Panc1 (cell line): Measurements from ENCODE around the gene ACLY. TPM values are rescaled to one million over a fixed set of nuclear protein-coding genes. Genes with fewer than 3 reads are reported as not detected.

ENCODE experiments used
- ATAC-seq: fragments of 200-7000 bp; cut with Tn5 transposase; 2 replicates; pipeline ENCODE4 v1.9.1; 2020; ENCODE audit warnings: mild to moderate bottlenecking, moderate library complexity
- BruUV-seq: library from RNA; stranded (reverse); fragments of 400-500 nt; replicated peaks from 2 replicates; lab custom pipeline; 2021; lab: Mats Ljungman, UMichigan
- CTCF ChIA-PET: fragments of 300-600 bp; sonication (Branson Sonifier 250); formaldehyde crosslinking; loops from one replicate; lab custom pipeline; 2022; ENCODE audit warnings: antibody characterized with exemption; lab: Charles Lee
- POLR2A ChIA-PET: fragments of 300-600 bp; sonication (Branson Sonifier 250); formaldehyde crosslinking; loops from one replicate; lab custom pipeline; 2022; ENCODE audit warnings: antibody characterized with exemption; lab: Charles Lee
- DNase-seq: peaks from one replicate; pipeline ENCODE4 v3.0.0-alpha.2; 2010; ENCODE audit warnings: low read depth, low spot score
- H3K27ac ChIP-seq: 2 replicates; pipeline ENCODE4 v1.5.1; 2011; ENCODE audit warnings: mild to moderate bottlenecking, low read length, inconsistent platforms
- H3K27me3 ChIP-seq: fragments of 200-500 bp; sonication (Bioruptor generic); 2 replicates; pipeline ENCODE4 v1.6.0; 2014; ENCODE audit warnings: low read length, inconsistent platforms; ENCODE audit not compliant: control insufficient read depth, insufficient read depth
- H3K36me3 ChIP-seq: fragments of 200-500 bp; sonication (Bioruptor generic); 2 replicates; pipeline ENCODE4 v1.5.1; 2014; ENCODE audit warnings: inconsistent platforms, mild to moderate bottlenecking, low read length, moderate library complexity; ENCODE audit not compliant: control insufficient read depth, insufficient read depth
- H3K4me1 ChIP-seq: 2 replicates; pipeline ENCODE4 v1.5.1; 2011; ENCODE audit warnings: inconsistent platforms, mild to moderate bottlenecking, low read length, moderate library complexity; ENCODE audit not compliant: control insufficient read depth, insufficient read depth
- H3K4me3 ChIP-seq, 2 experiments: 2 replicates each; pipeline ENCODE4 v1.5.1; 2011 to 2012; ENCODE audit warnings: low read depth in 2 of 2, low read length in 2 of 2, mild to moderate bottlenecking in 2 of 2, inconsistent platforms in 1 of 2, moderate library complexity in 1 of 2
- H3K9me3 ChIP-seq: fragments of 200-500 bp; sonication (Bioruptor generic); 2 replicates; pipeline ENCODE4 v1.5.1; 2014; ENCODE audit warnings: low read depth, mild to moderate bottlenecking, inconsistent platforms, low read length, moderate library complexity; ENCODE audit not compliant: control insufficient read depth, insufficient read depth
- CTCF ChIP-seq: fragments of 450-650 bp; IDR thresholded peaks from 2 replicates; pipeline ENCODE4 v1.5.1; 2017; ENCODE audit warnings: mild to moderate bottlenecking
- POLR2AphosphoS5 ChIP-seq: IDR thresholded peaks from 2 replicates; pipeline ENCODE4 v1.6.1; 2012; ENCODE audit warnings: mild to moderate bottlenecking, low read depth, low read length, moderate library complexity
- SIN3A ChIP-seq: IDR thresholded peaks from 2 replicates; pipeline ENCODE4 v1.6.1; 2012; ENCODE audit warnings: low read depth, mild to moderate bottlenecking, low read length, moderate library complexity, borderline replicate concordance; ENCODE audit not compliant: insufficient read depth
- TCF7L2 ChIP-seq: IDR thresholded peaks from 2 replicates; pipeline ENCODE4 v1.6.1; 2011; ENCODE audit warnings: mild to moderate bottlenecking, low read depth, low read length, inconsistent platforms
- in situ Hi-C: cut with HindIII; loops from 2 replicates; pipeline ENCODE4 v1.10.0; 2016; ENCODE audit warnings: low sequenced_read_pairs, low pct_unique_long_range_greater_than_20kb
- intact Hi-C: fragments of 100-400 bp; cut with micrococcal nuclease; formaldehyde crosslinking; loops from one replicate; pipeline ENCODE4 v1.10.0; 2022; ENCODE audit not compliant: unreplicated experiment
- total RNA-seq: library from RNA; stranded (reverse); gene quantifications from one replicate; pipeline ENCODE4 v1.2.1, GENCODE V29; 2021; ENCODE audit not compliant: unreplicated experiment
- TF ChIP-seq, protein P1 (sequence below), 2 experiments: IDR thresholded peaks; 2 replicates each; pipeline ENCODE4 v1.6.1; 2011 to 2012; ENCODE audit warnings: low read depth in 2 of 2, control low read depth in 1 of 2, low read length in 1 of 2, mild to moderate bottlenecking in 1 of 2, moderate library complexity in 1 of 2; ENCODE audit not compliant: insufficient read depth in 1 of 2

Gene ACLY
- total RNA-seq, 1 experiment from 2014 or later: 225 TPM

DNA sequence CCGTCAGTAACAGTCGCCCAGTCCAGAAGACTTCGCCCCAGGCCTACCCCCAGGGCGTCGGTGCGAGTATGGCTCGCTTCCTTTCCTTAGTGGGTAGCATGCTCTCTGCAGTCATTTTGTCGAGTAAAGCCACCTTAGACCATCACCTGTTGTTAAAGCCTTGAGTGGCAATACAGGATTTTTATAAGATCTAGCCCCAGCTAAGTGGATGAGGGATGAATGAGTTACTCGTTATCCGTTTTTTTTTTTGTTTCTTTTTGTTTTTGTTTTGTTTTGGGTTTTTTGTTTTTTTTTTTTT is 53.2 kb downstream of the ACLY start:
- ChIA-PET CTCF (interaction anchor here (0.6 kb wide), 1 partner anchor 32 kb away, joined by 3 read pairs; no protein-coding TSS in a partner anchor), POLR2A (no interaction called here)
- no peak for ATAC-seq
- DNase-seq: no peak
- H3K27me3 ChIP-seq: no peaks in the 10 kb centered on the region
- no peaks in the 10 kb centered on the region for H3K9me3 ChIP-seq
- TF ChIP-seq TCF7L2 (no peak), POLR2AphosphoS5 (peak; percentile 76)
- peak overlapping the region; percentile 46 to 85 for H3K4me3 ChIP-seq
- H3K4me1 ChIP-seq: peaks cover 5% of the 10 kb centered on the region; the same call in 1 of the 2 replicates
- intact Hi-C loops: no loop called here
- no peaks in the 10 kb centered on the region; the same call in none of the 2 replicates for H3K36me3 ChIP-seq
- peak overlapping the region; percentile 58; the same call in 1 of the 2 replicates for H3K27ac ChIP-seq
- no TSS peak for BruUV-seq
- in situ Hi-C loops: no loop called here

GRCh38 chr17:41864836-41865595 is 53.7 kb downstream of the ACLY start, which contains the start of gene KLHL11:
KLHL11 (minus strand) TSS chr17:41865423; CDS start chr17:41865370, 53 bp downstream.
- H3K4me3 ChIP-seq: peak within 1 kb of the TSS; percentile 69 to 85
- H3K27me3 ChIP-seq: no peaks in the 10 kb centered on the region
- peak; percentile 15 for DNase-seq
- TF ChIP-seq, protein P1, sequence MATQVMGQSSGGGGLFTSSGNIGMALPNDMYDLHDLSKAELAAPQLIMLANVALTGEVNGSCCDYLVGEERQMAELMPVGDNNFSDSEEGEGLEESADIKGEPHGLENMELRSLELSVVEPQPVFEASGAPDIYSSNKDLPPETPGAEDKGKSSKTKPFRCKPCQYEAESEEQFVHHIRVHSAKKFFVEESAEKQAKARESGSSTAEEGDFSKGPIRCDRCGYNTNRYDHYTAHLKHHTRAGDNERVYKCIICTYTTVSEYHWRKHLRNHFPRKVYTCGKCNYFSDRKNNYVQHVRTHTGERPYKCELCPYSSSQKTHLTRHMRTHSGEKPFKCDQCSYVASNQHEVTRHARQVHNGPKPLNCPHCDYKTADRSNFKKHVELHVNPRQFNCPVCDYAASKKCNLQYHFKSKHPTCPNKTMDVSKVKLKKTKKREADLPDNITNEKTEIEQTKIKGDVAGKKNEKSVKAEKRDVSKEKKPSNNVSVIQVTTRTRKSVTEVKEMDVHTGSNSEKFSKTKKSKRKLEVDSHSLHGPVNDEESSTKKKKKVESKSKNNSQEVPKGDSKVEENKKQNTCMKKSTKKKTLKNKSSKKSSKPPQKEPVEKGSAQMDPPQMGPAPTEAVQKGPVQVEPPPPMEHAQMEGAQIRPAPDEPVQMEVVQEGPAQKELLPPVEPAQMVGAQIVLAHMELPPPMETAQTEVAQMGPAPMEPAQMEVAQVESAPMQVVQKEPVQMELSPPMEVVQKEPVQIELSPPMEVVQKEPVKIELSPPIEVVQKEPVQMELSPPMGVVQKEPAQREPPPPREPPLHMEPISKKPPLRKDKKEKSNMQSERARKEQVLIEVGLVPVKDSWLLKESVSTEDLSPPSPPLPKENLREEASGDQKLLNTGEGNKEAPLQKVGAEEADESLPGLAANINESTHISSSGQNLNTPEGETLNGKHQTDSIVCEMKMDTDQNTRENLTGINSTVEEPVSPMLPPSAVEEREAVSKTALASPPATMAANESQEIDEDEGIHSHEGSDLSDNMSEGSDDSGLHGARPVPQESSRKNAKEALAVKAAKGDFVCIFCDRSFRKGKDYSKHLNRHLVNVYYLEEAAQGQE (IDR thresholded peaks at IDR 0.05; ENCODE audit: insufficient read depth in 1 of 2, low read depth in 2 of 2, low read length in 1 of 2): no peak
- TF ChIP-seq SIN3A: peak; percentile 39; the same call in 1 of the 2 replicates
- no TSS peak for BruUV-seq
- H3K9me3 ChIP-seq: no peaks in the 10 kb centered on the region
- no peaks in the 10 kb centered on the region; the same call in none of the 2 replicates for H3K36me3 ChIP-seq
- ChIA-PET POLR2A (interaction anchor here (0.7 kb wide), 1 partner anchor 22 kb away, joined by 3 read pairs; no protein-coding TSS in a partner anchor), CTCF (interaction anchor here (0.6 kb wide), 1 partner anchor 33 kb away, joined by 3 read pairs; no protein-coding TSS in a partner anchor)
- peak; percentile 98 for ATAC-seq
- peaks cover 5% of the 10 kb centered on the region; the same call in 1 of the 2 replicates for H3K4me1 ChIP-seq
- H3K27ac ChIP-seq: peak within 1 kb of the TSS; percentile 79
- in situ Hi-C loops: no loop called here
- intact Hi-C loops: no loop called here

GRCh38 chr17:41864498-41864835 is 54.3 kb downstream of the ACLY start:
- intact Hi-C loops (no loop called here), in situ Hi-C loops (no loop called here)
- DNase-seq (no peak), ATAC-seq (no peak; the same call in 1 of the 2 replicates)
- no peak for TF ChIP-seq POLR2AphosphoS5
- no peak for TF ChIP-seq TCF7L2
- no peak for TF ChIP-seq SIN3A
- TF ChIP-seq CTCF: no peak
- TF ChIP-seq, protein P1 (IDR thresholded peaks at IDR 0.05; ENCODE audit: insufficient read depth in 1 of 2, low read depth in 2 of 2, low read length in 1 of 2): no peak
- H3K4me3 ChIP-seq: peak overlapping the region; percentile 69 to 85
- ChIA-PET POLR2A (interaction anchor here (0.7 kb wide), 2 partner anchors 12 to 23 kb away, joined by 3 read pairs; no protein-coding TSS in a partner anchor), CTCF (no interaction called here)
- peak overlapping the region; percentile 79 for H3K27ac ChIP-seq
- BruUV-seq: no TSS peak
- peaks cover 5% of the 10 kb centered on the region; the same call in 1 of the 2 replicates for H3K4me1 ChIP-seq
- no peaks in the 10 kb centered on the region for H3K27me3 ChIP-seq
- no peaks in the 10 kb centered on the region; the same call in none of the 2 replicates for H3K36me3 ChIP-seq
- H3K9me3 ChIP-seq: no peaks in the 10 kb centered on the region
